ENCODE results near the gene AGAP1.
"Not testable (repeated sequence)": the region's sequence is repeated elsewhere in the genome, so short reads cannot be mapped to it uniquely, and the experiment has no call there.

The AGAP1 gene

GRCh38 chr2:236120829-236121228 is 627.0 kb downstream of the AGAP1 start:
- no peak for DNase-seq

- DNase-seq, result peak; percentile 5
Observed at GRCh38 chr2:236121546-236121945, 627.7 kb downstream of the AGAP1 start.

DNA sequence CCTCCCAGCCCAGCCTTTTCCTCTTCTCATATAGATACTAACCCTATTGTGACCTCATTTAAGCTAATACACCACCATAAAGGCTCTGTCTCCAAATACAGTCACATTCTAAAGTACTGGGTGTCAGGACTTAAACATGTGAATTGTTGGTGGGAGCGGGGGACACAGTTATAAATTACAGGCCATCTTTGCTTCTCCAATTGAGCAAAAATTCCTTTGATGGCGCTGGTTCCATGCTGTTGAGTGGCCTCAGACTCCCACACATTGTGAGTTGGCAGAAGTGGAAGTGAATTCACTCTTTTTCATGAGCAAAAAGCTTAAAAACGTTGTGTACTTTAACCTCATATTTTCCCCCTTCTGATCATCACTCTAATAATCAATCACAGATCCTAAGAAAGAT is 628.4 kb downstream of the AGAP1 start:
- DNase-seq, result no peak

- no peak for DNase-seq
Observed at GRCh38 chr2:236123716-236124115, 629.9 kb downstream of the AGAP1 start.

DNA sequence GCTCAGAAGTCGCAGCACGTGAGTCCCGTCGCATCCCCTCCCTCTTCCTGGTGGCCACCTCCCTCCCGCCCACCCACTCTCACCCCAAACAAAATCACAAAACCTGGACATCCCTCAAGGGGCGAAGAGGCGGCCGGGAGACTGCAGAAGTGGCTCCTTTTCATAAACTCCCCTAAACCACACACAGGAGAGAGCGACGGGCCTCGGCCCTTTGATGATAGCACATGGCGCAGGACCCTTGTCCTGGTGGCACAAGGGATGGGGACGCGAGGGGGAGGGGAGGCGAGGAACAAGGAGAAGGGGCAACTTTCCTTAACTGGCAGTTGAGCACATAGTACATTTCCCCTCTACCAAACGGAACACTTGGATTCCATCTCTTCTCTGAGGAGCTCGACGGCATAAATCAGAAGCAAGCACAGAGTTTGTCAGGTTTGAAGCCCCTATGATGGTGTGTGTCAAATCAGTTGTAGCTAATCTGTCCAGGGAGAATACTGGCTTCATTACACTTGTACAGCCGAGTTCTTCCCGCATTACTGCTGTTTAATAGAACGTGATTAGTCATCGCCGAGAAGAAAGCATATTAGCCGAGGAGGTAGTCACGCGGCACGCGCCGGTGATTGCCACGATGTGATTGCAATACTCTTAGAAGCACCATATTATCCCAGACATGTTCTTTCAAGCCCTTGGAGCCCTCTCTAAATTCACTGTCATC is 630.5 kb downstream of the AGAP1 start:
- DNase-seq, result no peak

- no peak for DNase-seq
Observed at GRCh38 chr2:236125541-236125940, 631.7 kb downstream of the AGAP1 start.

DNA sequence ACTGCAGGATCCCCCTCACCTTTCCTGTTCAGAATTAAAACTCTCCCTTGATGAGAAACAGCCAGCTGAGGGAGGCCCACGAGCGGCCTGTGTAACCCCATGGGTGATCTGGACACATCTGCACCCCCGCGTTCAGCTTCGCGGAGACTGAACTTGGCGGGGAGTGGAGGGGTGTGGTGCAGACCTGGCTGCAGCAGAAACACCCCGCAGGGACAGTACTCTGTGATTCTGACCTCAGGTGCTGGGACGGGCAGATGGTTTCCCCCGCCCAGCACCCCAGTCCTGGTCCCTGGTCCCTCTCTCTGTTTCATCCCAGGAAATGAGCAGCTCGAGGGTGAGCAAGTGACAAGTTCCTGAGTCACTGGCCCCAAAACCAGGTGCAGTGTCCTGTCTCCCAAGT is 633.2 kb downstream of the AGAP1 start:
- DNase-seq, result no peak

DNA sequence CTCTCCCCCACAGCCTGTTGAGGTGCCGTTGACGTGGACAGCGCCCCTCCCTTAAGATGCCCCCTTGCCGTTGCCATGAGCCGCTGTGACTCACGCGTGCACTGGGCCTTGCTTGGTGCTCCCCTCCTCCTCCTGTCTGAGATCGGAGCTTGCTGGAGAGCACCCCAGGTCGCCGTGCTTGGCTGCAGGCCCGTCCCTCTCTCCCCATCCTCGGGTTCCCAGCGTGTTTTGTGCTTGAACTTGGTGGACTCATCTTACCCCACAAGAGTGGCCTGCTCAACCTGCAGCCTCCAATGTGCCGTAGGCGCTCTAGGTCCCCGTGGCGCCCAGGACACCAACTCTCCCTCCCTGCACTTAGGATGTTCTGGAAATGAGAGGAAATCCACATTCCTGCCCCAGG is 634.5 kb downstream of the AGAP1 start:
- DNase-seq, result no peak

GRCh38 chr2:236129935-236130334 is 636.1 kb downstream of the AGAP1 start:
- DNase-seq, result no peak

DNA sequence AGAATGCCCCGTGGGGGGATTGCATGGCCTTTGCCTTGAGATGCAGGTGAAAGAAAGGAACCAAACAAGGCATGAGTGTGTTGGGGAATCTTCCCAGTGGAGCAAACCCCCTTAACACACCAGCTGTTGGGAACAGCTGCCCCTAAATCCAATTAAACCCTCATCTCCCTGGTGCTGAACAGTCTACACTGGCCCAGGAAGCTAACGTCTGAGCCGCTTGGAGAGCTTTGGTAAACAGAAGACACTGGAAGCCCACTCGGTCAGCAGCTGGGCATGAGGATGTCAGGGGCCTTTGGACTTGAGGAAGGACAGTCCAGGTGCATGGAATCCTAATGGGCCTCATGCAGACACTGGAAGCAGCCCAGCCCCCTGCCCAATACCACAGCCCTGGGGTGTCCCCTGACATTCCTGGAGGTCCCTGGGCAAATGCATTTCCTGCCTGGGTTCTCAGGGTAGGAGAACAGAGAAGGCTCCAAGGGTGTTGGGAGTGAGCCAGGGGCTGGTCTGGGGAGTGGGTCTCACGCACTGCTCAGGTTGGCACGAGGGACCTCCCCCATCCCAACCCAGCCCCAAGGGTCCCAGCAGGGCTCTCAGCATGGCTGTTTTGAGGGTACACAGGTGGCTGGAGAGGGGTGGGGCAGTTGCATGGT is 636.6 kb downstream of the AGAP1 start:
- no peak for DNase-seq

- no peak for DNase-seq
Observed at GRCh38 chr2:236131073-236131692, 637.3 kb downstream of the AGAP1 start.

DNA sequence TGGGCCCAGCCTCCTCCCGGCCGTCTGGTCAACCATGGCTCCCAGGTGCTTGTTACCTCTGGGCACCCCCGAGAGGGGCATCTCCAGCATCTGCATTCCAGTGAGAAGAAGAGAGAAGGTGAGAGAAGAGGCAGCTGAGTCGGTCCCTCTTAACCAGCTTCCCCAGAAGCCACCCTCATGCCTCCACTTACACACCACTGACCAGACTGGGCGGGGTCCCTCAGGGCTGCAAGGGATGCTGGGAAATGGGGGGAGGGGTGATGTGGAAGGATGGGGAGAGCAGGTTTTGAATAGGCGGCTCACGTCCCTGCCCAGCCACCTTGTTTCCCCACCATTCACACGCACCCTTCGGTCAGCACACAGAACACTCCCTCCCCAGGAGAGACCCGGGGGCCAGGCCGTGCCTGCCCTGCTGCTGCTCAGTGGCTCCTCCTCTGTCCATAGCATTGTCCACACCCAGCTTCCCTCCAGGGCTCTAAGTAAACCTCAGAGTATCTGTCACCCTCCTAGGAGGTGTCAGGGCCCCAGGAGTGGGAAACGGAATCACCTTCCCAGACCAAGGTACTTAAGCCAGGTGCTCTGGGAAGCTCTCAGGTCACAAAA is 639.7 kb downstream of the AGAP1 start:
- DNase-seq, result no peak

DNA sequence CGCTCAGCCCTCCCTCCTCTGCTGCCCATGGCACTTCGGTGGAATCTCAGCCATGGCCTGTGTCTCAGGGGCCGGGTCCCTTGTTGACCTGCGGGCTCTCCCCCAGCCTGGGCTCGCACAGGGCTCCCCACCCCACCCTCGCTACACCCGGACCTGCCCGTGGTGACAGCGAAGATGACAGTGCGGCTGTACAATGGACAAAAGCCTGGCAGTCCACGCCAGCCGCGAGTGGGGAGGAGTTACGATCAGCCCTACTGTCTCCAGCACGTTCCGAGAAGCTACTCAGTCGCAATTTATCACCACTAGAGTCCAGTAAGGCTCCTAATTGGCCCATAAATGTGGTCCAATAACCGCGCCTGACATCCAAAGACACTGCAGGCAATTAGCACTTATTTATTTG is 642.7 kb downstream of the AGAP1 start:
- no peak for DNase-seq

- DNase-seq, result no peak
Observed at GRCh38 chr2:236137066-236137465, 643.2 kb downstream of the AGAP1 start.

DNA sequence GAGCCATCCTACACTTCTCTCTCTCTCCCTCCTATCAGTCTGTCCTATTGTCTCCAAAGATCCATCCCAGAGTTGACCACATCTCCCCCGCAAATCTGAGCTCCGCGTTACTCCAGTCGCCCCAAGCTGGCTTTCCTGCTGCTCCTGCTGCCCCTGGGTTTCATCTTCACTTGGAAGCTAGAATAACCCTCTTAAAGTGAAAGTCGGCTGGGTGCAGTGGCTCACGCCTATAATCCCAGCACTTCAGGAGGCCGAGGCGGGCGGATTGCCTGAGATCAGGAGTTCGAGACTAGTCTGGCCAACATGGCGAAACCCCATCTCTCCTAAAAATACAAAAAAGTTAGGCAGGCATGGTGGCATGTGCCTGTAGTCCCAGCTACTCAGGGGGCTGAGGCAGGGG is 647.8 kb downstream of the AGAP1 start:
- not testable (repeated sequence) for DNase-seq

DNA sequence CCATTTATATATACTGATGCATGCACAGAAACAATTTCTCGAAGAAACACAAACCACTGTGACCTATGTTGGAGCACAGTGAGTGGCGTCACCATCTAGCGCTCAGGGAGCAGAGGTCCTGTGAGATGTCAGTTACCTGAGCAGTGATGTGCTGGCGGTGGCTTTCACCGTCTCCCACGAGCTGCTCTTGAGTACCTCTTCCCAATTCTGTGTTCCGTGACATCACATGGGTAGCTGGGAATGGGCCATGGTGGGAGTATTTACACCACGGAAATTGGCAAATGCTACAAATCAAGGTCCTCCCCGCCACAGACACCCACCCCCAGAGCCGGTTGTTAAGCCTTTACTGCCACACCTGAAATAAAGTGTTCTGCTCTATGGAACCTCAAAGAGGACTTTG is 650.0 kb downstream of the AGAP1 start:
- DNase-seq, result no peak

DNA sequence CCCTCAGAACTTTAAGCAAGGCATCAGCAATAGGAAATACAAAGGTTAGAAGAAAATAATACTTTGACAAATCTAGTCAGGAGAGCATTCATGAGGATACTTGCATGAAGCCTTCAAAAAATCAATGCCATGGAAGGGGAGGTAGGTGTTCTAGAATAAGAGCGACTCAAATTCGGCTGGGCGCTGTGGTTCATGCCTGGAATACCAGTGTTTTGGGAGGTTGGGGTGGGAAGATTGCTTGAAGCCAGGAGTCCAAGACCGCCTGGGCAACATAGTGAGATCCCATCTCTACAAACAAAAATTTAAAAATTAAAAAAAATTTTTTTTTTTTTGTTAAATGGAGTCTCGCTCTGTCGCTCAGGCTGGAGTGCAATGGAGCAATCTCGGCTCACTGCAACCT is 652.6 kb downstream of the AGAP1 start:
- no peak for DNase-seq

GRCh38 chr2:236155406-236155805 is 661.6 kb downstream of the AGAP1 start:
- DNase-seq, result no peak

GRCh38 chr2:236156095-236156859 is 662.4 kb downstream of the AGAP1 start:
- no peak for DNase-seq

- DNase-seq, result no peak
Observed at GRCh38 chr2:236156860-236157194, 663.0 kb downstream of the AGAP1 start.

DNA sequence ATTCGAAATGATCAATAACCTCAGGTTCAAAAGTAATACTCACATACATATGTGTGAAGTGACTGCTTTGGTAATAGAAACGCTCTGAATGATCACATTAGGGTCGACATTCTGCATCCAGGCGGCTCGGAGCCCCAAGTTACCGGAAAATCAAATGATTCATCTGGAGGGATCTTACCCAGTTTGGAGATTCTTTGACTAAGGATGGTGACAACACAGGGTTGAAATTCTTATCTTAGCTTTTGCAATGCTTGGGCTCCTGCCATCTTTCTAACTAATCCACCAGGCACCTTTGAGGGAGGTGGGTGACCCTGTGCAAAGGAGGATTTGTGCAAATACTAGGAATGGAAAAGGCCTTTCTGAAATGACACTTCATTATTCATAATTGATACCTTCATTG is 663.5 kb downstream of the AGAP1 start:
- DNase-seq, result no peak

DNA sequence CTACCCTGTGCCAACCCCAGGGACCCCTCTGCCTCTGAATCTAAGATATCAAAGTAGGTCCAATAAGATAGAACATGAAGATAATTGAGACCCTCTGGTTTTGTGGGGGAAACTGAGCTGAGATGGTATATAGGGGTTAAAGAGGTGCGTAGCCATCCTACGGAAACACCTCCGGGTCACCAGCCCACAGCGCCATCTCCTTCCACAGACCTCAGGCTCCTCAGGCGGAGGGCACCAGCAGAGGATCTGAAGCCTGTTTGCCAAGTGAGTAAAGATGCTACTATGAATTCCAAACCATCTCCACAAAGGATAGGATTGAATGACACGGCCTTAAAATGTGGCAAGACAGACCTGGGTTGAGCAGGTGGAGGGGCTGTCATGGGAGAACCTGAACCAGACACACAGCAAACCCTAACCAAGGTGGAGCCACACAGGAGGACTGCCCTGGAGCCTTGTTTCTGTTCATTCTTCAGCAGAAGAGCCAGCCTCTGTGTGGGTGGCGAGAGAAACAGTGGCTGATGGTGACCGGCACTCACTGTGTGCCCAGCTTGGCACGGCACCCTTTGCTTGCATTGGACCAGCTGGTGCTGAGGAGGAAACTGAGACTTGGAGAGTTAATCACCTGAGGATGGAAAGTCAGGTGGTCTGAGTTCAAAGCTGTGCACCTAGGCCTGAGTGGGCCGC is 664.1 kb downstream of the AGAP1 start:
- no peak for DNase-seq

Data from DMS53 (cell line).